Fibroblast of skin of left biceps (primary cell): ENCODE measurements around the gene MBTPS1.

Experiments used
- DNase-seq, 2 experiments: peaks; one replicate each; pipeline ENCODE4 v3.0.0-alpha.2; 2013; ENCODE audit warnings: low read depth in 2 of 2

MBTPS1 gene

DNA sequence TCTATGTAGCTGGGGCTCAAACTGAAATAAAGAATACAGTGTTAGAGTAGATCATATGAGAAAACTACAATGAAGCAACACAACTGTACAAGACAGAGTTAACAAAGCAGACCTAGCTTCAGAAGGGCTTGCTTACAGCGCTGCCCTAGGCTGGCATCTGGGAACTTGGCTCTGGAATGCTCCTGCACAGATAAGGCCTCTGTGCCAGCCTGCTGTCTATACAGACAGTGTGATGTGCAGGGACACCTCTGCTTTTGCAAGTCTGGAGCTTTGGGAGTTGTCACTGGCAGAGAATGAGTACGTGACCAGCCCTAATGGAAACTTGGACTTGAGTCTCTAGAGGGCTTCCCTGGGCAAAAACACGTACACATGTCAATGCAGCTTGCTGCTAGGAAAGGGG lies 42.0 kb downstream of the MBTPS1 start:
- DNase-seq, result no peak

DNA sequence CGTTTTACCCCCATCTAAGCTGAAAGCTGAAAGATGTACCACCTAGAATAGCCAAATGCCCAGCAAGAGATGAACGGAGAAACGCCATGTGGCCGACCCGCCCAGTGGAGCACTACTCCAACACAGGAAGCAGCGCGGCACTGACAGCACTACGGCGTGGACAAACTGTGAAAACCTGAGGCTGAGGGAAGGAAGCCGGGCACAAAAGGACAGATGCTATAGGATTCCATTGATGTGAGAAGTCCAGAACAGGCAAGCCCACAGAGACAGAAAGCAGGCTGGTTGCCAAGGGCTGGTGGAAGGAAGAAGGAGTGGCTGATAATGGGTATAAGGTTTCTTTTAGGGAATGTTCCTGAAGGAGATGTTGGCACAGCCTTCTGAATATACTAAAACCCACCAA lies 44.7 kb downstream of the MBTPS1 start:
- no peak for DNase-seq

DNA sequence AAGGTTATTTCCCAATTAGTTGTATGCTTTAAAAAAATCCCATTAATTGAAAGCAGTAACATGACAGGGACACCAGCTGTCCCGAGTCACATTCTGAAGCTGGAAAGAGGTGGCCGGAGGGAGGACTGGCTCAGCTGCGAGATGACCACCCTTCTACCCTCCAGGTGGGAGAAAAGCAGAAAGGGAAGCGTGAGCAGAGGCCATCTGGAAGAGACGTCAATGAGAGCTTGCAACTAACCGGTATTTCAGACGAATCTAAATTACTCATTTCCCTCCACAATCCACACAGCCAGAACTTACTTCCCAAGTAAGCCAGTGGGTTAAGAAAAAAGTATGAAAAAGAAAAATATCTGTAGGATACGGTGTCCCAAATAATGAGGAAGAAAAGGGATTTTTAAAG lies 45.6 kb downstream of the MBTPS1 start:
- DNase-seq, result no peak

DNA sequence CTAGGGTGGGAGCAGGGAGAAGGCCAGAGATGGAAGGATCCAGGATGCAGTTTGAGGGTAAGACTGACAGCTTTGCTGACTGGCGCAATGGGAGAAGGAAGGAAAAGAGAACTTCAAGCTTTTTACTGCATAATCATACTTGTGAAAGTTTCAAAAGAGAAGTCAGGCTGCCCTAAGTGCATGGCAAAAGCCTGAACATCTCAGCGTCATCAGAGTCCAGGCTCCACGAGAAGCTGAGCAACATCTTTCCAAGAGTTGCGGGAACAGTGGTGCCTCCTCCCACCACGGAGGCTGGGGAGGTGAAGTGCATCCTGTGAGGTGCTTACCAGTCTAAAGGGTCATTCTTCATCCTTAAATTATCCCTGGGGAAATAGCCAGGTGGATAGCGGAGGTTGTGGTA lies 47.2 kb downstream of the MBTPS1 start:
- no peak for DNase-seq

DNA sequence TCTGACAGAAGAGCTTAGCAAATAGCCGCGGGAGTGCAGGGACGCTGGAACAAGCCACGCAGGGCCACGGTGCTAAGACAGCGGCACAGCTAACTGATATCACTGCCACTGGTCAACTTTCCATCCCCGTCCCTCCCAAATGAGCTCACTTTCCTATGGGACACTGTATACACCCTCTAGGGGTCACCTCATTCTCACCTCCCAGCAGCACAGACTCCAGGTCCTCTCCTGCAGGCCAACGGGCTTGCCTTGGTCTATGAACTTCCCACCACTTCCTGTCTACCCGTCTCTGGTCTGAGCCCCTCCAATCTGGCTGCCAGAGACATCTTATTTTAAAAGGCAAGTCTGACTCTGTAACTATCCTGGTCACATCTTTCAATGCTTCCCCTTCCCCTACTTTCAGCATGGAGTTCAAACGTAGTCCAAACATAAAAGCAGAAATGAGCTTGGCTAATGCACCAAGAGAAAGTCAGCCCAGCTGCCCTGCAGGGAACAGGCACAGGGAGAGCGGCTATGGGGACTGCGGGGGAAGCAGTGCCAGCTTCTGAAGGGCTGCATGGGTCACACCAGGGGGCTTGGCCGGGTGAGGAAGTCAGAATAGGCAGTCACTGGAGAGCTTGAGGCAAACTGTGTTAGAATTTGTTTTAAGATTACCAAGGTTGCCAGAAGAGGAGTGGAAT lies 47.8 kb downstream of the MBTPS1 start:
- no peak for DNase-seq

DNA sequence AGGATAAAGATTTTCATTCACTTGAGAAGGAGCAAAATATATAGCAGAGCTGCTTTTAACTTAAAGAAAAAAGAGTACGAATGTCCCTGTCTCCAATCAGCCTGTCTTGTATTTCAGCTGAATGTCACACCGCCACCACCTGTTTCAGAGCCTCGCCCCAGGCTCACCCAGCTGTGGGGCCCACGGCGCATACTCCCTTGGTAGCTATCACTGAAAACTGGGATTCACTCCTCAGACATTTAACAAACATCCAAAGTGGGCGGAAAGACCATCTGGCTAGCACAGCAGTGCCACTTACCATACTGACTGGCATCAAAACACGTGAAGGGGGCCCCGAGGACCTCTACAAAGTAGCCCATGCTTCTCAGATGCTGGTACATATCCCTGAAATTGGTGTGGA lies 48.7 kb downstream of the MBTPS1 start:
- no peak for DNase-seq

DNA sequence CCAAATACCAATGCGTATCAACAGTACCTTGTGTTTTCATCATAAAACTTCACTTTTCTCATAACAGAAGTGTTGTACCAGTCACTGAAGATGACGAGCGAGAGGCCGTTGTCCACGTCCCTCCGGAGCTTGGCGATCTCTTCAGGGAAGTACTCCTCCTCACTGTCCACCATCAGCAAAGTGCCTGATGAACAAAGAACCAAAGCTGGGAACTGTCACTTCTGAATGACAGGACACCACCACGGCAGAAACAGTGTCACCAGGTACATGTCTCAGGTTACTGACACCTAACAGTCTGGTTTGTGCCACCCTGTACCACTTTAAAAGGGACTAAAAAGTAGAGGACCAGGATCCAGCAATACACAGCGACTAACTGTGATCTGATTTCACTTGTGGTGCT lies 49.1 kb downstream of the MBTPS1 start:
- no peak for DNase-seq

DNA sequence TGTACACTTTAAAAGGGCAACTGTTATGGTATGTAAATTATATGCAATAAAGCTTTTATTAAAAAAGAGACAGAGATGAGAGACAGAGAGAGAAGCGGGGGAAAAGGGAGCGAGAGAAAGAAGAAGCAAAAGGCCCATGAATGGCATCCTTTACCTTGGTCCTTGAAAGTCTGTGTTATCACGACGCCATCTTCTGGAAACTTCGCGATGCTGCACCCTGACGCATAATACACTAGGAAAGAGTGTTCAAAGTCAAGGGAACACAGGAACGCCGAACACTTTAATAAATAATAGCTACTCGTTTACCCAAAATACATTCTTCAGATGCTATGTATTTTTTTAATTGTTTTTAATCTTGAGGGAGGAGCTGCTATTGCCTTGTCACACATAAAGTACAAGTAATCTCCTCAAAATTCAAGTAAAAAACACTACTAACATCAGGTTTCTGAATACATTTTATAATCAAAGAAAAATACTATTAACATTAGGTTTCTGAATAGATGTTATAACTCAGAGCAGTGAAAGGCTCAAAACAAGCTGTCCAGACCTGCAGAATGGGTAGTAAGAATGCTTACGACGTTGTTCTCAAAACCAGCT lies 51.1 kb downstream of the MBTPS1 start:
- DNase-seq, result peak; percentile 4 to 18

DNA sequence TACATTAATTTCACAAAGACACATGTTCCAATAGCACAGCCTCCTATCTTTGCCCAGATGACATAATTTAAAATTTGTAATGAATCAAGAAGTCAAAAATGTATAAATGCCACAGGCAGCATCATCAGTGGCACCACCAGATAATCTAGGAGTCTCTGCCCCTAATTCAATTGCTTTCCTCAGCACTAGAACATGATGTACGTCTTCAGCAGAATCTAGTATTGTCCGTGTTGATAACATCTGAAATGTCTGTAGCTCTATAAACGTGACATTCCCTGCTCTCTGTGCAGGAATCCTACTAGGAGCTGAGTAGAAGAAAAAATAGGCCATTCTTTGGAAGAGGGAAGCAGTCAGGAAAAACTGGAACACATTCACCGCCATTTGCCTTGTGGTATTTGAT lies 52.8 kb downstream of the MBTPS1 start:
- DNase-seq, result no peak

DNA sequence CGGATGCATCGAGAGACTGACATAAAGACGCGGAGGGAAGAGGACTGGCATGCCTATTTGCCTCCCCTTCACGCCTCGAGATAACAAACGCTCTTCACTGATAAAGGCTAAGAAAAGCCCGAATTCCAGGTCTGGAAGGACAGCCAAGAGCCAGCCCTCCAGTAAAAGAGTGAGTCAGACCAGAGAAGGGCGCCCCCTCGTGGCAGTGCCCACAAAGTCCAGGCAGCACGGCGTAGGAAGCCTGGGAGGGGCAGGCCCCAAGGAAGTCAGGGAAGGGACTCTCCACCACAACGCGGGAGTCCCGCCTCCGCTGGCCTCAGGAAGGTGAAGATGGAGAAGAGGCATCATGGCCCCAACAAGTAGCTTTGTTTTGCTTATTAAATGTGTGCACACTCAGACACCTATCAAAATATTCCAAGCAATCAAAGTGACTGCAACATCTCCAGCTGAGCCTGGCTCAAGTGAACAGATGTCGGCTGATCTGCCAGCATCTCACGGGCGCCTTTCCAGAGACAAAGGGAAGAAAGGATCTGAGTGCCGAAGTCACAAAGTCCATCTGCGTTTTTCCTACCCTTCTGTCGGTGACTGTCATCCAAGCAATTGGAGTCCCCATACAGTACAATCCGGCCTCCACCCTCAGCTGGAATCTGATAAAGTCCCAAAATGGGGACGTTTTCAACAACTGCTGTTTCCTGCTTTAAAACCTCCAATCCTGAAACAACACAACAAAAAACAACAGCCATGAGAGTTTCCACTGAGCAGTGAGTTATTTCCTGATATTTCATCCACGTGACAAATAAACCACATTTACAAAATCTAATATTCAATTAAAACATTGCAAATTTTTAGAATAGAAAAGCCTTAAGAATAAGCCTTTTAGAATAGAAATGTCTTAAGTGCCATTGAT lies 53.8 kb downstream of the MBTPS1 start:
- peak; percentile 19 to 33 for DNase-seq

DNA sequence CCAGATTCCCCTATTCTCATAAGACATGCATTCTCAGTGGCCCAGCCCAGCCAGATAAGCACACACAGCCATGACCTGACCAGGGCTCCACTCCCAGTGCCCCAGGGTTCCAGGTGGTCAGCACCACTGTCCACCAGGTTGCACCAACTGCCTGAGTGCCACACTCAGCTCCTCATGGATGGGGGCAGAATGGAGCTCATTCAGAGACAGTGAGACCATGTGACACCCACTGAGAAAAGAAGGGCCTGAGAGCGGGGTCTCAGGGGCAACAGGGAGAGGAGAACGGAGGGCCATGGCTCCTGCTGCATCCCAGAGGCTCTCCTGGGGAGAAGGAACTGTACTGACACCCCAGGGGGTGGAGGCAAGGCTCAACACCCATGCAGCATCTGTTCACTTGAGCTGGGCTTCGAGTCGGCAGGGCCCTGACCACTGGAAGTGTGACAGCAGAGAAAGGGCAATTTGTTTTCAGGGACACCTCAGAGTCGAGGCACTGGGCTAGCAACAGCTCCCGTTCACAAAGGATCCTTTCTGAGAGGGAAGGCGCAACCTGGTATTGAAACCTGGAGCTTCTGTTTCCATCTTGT lies 55.4 kb downstream of the MBTPS1 start:
- no peak for DNase-seq

DNA sequence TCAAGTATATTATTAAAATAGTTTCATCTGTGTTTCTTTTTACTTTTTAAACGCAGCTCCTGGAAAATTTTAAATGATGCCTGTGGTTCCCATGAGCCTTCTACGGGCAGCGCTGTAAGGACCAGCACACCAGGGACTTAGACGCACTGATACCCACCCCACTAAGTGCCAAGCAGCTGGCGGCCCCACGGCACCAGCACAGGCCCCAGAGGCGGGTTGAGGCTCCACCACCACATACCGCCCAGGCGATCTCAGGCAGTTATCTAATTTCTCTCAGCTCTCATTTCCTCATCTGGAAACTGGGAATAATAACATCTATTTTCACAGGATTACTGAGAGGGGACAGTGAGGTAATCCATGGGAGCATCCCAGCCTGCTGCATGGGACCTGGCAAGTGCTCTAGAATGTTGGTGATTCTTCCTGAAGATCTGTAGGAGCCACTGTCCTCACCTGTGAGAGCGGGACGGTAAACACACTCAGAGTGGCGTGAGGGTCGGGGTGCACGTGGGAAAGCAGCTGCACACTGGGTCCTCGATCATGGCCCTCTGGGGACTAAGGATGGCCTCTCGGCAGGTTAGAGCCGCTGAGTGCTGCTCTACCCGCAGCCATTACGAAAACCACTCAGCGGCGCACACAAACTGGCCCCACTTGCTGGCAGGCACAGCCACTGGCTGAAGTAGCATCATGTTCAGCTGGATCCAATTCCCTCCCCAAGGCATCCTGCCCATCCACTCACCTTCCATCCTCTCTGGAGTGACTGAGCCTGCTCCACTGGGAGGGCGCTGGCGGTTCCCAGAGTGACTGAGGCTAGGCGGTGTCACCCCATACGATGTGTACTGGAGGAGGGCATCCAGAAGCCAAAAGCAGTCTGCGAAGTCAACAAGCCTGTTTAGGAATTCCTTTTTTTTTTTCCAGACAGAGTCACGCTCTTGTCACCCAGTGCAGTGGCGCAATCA lies 56.5 kb downstream of the MBTPS1 start:
- DNase-seq, result no peak

DNA sequence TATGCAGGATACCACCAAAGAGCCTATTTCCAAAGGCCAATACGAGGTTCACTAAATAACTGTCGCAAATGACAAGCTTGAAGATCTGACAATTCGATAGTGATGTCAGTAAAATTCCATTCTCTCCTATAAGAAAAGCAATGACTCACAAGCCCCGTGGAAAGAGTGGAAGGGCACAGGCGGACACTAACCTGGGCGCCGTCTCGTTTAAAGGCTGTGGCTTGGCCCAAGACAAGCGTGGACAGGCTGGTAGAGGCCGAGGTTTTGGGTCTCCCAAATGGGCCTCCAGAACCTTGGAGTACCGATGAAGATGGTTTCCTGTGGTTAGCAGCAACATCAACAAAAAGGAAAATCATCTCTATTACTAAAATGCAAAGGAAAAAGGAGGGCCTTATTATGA lies 57.6 kb downstream of the MBTPS1 start:
- DNase-seq, result no peak

DNA sequence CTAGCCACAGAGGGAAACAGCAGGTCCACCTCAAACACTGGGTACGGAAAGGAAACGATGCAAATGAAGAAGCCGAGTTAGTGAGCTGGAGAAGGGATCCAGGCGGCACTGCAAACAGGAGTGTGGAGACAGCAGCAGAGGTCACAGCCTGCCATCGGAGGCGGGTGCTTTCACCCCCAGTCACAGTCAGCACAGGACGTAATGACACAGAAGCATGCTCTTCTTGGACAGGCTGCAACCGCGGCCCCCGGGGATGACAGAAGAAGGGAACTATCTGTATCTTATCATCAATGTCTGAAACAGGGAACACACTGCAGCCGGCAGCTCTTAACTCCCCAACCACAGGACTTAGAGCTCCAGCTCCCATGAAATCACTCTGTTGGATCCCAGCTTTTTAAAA lies 58.1 kb downstream of the MBTPS1 start:
- DNase-seq, result no peak

DNA sequence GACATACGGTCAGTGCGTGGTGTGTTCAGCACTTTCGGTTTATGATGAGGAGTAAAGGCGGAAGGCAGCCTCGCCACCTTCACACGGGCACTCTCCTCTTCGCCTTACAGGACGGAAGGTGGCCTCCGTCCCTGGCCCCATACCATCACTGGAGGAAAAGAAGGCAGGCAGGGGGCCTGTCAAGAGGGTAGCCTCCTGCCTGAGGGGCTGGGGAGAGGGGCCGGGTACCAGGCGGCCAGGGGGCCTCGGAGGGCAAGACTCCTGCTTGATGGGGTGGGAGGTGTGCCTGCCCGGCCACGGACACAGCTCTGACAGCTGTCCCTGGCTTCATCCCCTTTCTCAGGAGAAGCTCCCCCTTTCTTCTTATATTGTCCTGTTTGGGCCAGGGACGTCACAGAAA lies 58.5 kb downstream of the MBTPS1 start:
- DNase-seq, result no peak

DNA sequence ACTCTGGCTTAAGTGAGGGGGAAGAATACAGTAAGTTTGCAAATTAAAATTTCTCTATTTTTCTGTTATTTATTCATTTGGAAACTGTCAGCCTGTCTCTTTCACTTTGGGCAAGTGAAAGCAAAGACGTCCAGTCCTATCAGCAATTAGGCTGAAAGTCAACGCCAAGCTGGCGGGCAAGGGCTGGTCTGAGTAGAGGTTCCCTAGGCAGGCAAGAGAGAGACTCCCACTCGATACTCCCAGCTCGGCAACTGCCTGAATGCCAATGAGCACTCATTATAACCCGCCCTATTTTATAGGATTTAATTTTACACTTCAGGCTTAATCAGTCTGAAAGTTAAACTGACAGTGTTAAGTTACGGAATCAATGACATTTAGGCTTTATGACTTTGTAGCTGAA lies 59.8 kb downstream of the MBTPS1 start:
- no peak for DNase-seq

DNA sequence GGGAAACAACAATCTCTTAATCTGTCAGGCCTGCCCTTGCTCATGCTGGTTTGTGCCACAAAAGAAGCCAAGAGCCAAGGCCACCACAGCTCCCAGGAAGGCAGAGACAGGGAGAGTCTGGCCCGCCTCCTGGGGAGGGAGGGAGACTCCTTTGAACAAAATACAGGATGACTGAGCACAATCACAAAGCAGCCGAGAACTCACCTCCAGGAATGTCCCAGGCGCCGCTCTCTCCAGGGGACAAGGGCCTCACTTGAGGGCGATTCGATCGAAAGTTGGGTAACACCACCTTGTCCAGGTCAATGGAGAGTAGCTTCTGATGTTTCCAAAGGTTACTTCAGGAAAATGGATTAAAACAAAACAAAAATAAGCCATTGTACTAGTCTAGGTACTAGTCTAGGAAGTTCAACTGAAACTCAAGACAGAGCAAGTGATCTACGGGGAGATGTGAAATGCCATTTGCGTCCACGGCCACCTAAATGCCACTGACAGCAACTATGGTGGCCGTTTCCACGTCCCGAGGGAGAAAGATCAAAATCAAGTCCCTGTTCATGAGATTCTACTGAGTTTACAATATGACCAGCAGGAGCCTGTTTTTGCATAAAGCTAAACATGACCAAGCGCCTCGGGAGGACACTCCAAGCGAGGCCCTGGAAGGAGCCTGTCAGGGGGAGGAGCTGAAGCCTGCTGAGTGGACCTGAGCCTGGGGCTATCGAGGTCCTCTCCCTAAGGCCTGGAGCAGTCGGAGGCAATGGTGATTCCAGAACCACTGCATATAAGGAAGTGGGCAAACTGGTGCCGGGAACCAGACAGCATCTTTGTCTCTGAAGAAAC lies 60.7 kb downstream of the MBTPS1 start:
- DNase-seq, result no peak

DNA sequence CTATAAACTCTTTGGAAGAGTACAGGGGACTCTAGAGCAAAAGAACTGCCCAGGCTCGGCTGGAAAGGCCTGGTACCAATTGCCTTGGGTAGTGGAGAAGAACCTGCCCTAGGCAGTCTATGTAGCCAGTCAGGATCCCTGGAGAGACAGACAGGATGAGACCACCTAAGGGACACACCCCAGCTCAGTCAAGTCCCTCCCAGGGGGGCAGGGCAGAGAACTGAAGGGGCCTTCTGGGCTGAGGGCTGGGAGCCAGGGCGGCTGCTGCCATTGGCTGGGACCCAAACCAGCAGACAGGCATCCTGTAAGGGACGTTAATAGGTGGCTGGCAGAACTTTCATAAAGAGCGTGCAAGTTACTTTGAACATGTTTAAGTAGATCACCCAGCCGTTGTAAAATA lies 61.4 kb downstream of the MBTPS1 start:
- no peak for DNase-seq

DNA sequence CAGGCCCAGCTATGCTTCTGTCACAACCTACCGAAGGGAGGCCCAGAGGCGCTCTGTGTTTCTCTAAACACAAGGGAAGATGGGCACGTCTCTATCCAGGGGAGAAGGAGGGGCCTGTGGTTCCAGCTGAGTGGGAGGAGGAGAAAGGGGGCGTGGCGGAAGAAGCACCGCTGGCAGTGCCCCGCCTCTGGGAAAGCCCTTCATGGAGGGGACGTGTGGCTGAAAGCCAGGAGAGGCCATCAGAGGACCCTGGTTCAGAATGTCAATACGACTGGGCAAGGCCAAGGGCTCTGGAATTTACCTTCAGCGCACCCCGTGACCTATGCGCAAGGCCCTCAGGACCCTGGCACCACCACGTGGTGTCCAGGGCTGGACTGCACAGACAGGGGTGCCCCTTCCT lies 61.8 kb downstream of the MBTPS1 start:
- no peak for DNase-seq

DNA sequence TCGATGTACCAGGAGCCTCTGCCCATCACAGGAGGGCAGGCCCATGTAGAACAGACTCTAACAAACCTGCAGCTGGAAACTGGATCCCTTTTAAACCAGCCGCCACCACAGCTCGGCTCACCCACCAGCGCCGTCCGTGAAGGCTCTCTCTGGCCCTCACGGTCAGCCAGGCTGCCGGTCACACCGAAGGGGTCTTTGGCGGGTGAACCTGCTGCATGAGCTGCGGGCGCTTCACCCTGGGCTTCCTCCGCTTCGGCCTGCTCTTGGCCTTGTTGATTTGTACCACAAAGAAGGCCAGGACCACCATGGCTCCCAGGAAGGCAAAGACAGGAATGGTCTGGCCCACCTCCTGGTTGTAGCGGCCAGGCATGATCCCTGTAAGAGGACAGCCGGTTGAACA lies 62.5 kb downstream of the MBTPS1 start:
- no peak for DNase-seq

DNA sequence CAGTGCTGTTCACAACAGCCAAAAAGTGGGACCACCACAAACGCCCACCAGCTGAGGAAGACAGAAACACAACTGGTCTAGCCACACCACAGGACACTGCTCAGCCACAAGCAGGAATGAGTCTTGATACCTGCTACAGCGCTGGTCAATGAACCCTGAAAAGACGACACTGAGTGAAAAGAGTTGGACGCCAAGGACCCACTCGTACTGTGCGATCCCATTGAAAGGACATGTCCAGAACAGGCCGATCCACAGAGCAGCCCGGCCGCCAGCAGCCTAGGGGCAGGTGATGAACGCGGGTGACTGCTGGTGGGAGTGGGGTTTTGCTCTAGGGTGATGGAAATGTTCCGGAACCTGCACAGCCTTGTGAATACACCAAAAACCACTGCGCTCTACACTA lies 63.5 kb downstream of the MBTPS1 start:
- DNase-seq, result no peak
